ENCODE data around the gene LAMB4.

- TF ChIP-seq EP300 (IDR thresholded peaks at IDR 0.05; ENCODE audit: borderline replicate concordance in 1 of 2, low read depth in 2 of 2, low read length in 2 of 2) (no peak), GABPA (IDR thresholded peaks at IDR 0.05; ENCODE audit: borderline replicate concordance, insufficient read depth, low read length) (no peak), POLR2AphosphoS5 (IDR thresholded peaks at IDR 0.05; ENCODE audit: low read depth, low read length) (no peak), CREB1 (IDR thresholded peaks at IDR 0.05) (no peak), SP4 (IDR thresholded peaks at IDR 0.05; ENCODE audit: low read length) (no peak), EZH2 (IDR thresholded peaks at IDR 0.05; ENCODE audit: low read depth, low read length, severe bottlenecking) (peak; percentile 11), CTCF (IDR thresholded peaks at IDR 0.05; ENCODE audit: control extremely low read depth in 1 of 3, insufficient read depth in 1 of 3, low read depth in 1 of 3, low read length in 3 of 3) (no peak)
Measured at GRCh38 chr7:108002726-108003598, 127.2 kb downstream of the LAMB4 start, which contains the start of gene LAMB1.

Data from H1 (cell line).